GM23248 (cell line): ENCODE measurements around the gene GATM.

Experiments
- EZH2 ChIP-seq: fragments of 200-600 bp; sonication (generic); IDR thresholded peaks from 2 replicates; pipeline ENCODE4 v1.6.1; 2018; ENCODE audit warnings: antibody characterized with exemption, mild to moderate bottlenecking; ENCODE audit not compliant: insufficient read depth, poor library complexity, severe bottlenecking
- EZH2phosphoT487 ChIP-seq: fragments of 200-600 bp; sonication (generic); IDR thresholded peaks from 2 replicates; pipeline ENCODE4 v1.6.1; 2018; ENCODE audit warnings: antibody characterized with exemption, moderate library complexity, mild to moderate bottlenecking, low read depth; ENCODE audit not compliant: insufficient read depth

DNA sequence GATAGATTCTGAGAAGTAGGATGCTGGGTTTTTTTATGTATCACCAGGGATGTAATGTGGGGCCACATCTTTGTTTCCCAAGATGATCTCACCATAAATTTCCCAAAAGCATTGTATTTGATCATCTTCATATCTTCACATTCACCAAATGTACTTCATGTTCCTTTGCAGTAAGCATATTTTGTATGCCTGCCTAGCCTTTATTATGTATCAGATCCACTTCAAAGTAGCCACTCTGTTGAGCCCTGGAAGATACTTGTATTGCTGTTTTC is 14.2 kb upstream of the GATM start:
- TF ChIP-seq EZH2 (no peak), EZH2phosphoT487 (no peak)
